CD4-positive, alpha-beta T cell treated with Interleukin-6 for 4 hours (primary cell): ENCODE measurements around the gene ZNF232.
"Not testable (repeated sequence)": the region's sequence is repeated elsewhere in the genome, so short reads cannot be mapped to it uniquely, and the experiment has no call there.

Experiments
- DNase-seq: peaks from one replicate; pipeline ENCODE4 v3.0.0-alpha.2; 2020; ENCODE audit warnings: mixed read lengths

The ZNF232 gene

DNA sequence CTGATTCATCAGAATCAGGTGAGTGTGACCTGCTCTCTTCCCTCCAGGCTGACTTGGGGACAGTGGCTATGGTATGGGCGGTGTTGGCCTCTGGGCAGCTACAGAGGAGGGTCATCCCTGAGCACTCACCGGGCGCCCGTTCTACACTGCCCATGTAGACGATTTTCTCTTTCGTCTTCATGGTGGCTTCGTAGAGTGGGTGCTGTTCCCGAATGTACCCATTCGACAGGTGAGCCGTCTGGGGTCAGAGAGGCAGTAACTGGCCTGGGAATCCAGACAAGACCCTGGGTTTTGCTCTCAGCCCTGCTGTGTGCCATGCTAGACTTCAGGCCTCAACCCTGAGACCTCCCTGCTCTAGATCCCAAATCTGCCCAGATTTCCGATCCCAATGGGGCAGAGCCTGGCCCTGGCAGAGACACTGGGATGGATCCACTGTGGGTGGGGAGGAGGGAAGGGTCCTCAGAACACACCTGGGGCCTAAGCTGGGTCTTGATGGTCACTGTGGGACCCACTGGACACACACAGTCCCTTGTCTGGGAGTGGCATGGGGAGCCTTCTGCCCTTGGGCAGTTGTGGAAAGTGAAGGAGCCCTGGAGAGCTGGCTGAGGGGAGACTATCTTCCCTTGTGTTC lies 17.3 kb upstream of the ZNF232 start:
- DNase-seq = no peak

GRCh38 chr17:5128387-5128786 lies 16.7 kb upstream of the ZNF232 start:
- DNase-seq = not testable (repeated sequence)

DNA sequence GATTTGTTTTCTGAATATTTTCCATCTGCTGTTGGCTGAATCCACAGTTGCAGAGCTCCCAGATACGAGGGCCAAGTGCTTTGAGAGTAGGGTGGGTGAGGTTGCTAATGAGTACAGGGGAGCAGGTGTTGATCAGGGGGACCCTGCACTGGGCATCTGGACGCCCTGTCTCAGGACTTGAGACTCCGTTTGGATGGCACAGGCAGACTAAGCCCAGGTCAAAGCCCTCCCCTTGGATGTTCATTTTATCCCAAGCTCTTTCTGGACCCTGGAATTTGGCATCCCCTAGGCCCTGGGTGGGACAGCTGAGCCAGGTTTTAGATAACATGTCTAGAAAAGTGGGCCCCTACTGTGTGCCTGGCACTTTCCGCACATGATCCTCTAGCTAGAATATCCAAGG lies 16.2 kb upstream of the ZNF232 start:
- DNase-seq = no peak

DNA sequence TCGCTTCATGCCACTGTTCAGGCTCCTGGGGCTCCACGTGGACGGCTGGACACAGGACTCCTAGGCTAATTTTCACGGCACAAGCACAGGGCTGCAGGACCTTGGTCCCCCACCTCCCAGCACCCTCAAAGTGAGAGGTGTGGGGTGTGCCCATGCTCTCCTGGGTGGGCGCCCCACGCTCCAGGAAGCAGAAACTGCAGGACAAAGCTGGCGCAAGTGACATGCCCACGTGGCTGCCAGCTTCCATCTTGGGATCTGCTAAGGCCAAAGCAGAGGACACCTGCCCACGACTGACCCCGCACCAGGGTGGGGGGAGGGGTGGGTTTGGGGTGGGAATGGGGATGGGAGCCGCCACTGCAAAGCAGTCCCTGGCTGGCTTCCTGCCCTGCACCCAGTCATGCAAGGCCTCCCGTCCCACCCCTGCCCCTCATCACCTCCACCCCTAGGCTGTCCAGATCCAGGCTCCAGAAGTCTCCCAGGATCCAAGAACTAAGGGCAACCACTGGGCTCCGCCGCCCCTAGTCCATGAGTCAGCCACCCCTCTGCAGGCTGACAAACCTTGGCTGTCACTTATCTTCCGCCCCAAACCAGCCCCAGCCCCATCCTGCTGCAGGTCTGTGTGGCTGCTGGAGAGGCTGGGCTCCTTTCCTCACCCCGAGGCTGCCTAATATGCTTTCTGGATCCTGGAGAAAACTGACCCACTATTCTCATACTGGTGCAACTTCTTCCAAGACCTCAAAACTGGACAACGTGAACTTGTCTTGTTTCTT lies 15.2 kb upstream of the ZNF232 start:
- DNase-seq = no peak

DNA sequence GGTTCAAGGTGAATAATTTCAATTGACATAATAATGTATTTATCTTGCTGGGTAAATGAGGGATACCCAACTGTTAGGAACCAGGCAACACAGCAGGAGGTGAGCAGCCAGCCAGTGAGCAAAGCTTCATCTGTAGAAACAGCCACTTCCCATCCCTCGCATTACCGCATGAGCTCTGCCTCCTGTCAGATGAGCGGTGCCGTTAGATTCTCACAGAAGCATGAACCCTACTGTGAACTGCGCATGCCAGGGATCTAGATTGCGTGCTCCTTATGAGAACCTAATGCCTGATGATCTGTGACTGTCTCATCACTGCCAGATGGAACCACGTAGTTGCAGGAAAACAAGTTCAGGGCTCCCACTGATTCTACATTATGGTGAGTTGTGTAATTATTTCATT lies 13.2 kb upstream of the ZNF232 start:
- not testable (repeated sequence) for DNase-seq

DNA sequence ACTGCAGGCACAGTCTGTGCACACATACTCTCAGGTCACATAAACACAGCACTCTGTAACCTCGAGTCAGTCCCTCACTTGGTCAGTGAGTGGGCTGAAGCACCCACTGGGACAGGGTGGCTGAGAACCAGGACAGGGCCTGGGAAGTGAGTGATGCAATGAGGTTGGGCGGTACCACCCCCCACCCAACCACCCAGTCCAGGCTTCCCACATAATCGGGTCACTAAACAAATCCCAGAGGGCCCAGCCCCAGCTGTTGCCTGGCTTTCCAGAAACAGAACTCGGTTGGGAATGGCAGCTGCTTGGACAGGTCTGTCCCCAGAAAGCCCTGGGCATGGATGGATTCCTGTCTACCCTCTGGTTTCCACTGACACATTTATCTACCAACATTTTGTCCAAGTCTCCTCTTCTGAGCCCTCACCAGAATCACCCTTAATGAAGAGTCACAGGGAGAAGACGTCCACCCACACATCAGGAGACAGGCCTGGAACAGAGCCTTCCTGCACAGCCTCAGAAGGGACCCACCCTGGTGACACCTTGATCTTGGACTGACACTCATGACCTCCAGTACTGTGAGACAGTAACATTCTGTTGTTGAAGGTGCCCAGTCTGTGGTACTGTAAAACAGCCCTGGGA lies 12.6 kb upstream of the ZNF232 start:
- DNase-seq = not testable (repeated sequence)

DNA sequence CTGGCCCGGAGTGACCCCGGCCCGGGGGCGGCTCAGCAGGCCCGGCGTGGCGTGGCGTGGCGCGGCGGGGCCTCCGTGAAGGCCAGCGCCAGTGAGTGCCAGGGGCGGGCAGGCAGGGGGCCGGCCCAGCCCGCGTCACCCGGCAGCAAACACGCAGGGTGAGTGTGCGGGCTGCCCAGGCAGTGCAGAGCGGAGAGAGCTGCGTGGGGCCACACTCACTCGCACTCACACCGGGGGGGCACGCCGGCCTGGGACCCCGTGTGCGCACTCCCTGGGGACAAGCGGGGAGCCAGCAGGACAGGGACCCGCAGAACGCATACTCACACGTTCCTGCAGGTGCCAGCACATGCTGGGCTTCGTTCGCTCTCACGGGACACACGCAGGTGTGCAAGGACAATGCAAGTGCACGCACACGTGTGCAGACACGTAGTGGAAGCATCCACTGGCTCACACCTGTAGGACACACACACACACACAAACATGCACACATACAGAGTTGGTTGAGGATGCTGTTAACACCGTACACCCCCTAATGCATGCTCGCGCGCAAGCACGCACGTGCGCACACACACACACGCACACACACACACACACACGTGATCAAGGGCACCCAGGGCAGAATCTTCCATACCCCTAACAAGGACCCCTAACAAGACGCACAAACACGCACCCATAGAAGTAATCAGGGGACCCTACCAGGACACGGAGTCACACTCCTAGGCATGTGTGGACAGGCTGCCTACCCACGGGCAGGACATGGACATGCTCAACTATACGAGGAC lies 11.9 kb upstream of the ZNF232 start:
- DNase-seq = no peak

DNA sequence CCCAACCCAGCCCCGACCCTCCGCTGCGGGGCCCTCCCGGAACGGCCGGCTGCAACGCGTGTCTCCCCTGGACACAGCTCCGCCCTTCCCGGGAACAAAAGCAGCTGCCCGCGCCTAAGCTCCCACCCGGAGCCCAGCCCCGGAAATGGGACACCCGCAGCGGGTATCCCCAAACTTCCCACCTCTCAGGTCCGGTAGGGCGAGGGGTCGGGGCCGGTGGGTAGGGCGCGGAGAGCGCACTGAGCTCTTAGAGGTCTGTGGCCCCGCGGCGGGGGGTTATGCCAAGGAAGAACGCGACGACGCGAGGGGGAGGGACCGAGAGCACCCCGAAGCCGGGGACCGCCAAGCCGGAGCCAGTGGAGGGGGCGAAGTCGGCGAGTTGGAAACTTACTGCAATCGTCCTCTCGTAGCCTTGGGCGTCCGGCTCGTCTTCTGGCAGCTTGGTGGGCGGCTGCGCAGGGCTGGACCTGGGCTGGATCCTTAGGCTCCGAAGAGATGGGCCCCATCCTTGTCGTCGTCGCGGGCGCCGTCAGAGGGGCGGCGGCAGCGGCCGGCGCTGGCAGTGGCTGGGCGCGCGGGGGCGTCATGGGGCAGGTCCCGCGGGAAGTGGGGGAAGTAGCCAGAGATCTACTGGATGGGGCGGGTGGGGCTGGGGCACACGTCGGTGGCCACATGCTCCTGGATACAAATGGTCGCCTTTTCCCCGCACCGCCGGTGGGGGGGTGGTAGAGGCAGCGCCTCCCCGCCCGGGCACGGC lies 11.1 kb upstream of the ZNF232 start:
- DNase-seq = no peak

DNA sequence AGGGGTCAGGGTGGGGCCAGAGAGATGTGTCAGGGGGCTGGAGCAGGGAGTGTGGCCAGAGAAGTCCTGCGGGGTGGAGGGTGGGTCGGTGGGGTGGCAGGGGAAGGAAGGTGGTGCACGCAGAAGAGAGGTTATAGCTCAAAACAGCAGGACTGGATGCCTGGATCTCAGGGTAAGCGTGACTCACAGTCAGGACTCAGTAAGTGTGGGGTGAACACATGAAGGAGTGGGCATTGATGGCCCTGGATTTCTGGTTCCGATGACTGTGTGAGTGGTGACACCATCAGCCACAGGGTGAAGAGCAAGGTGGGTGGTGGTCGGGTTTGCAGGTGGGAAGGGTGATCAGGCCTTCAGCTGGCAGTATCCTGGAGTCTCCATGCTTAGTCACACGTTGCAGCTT lies 10.4 kb upstream of the ZNF232 start:
- DNase-seq = not testable (repeated sequence)

DNA sequence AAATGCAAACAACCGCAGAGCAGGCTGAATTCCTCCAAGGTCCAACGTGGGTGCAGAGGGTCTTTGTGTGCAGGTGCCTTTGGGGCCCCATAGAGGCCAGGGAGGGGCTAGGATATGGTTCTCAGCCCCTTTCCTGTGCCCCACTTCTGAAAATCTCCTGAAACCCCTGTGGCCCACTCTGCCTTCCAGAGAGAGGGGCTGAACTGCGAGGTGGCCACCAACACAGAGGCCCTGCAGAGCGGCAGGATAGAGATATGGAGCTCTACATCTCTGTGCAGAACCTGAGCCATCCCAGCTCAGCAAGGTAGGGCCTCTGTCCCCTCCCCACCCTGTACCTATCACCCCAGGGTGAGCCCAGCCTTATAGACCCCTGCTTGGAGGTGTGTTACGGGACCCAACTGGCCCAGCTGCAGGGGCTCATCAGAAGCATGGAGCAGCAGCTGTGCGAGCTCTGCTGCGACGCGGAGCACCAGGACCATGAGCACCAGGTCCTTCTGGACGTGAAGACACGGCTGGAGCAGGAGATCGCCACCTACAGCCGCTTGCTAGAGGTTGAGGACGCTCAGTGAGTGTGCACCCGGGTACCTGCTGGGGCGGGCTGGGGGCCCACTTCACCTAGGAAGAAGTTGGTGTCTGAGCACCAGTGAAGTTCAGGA lies 9.6 kb upstream of the ZNF232 start:
- DNase-seq = no peak

DNA sequence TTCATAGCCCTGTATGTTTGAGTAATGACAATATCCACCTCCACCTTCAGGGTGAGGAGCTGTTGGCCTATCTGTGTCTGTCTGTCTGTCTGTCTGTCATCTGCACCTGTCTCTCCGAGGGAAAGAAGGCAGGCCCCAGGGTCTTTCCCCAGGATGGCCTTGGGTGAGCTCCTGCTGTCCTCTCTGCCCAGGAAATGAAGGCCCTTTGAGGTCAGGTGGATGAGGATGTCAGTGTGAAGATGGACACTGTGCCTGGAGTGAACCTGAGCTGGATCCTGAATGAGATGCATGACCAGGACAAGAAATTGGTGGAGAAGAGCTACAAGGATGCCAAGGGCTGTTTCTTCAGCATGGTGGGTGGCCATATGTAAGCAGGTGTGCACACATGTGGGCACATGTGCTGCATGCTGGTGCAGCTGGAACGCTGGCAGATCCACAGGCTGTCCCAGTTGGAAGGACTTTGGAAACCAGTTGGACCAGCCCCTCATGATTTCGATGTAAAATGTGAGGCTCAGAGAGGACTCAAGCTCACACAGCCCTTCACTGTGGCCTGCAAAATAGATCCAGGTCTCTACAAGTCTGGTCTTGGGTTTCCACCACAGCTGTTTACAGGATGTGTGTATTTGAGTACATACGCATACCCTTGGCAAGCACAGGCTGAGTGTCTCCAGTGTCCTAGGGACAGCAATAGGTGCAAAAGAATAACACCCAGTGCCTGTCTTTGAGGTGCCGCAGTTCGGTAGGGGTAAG lies 8.9 kb upstream of the ZNF232 start:
- DNase-seq = not testable (repeated sequence)

GRCh38 chr17:5120036-5120435 lies 8.4 kb upstream of the ZNF232 start:
- no peak for DNase-seq

GRCh38 chr17:5118219-5118618 lies 6.5 kb upstream of the ZNF232 start:
- DNase-seq = no peak

- DNase-seq = no peak
Measured at GRCh38 chr17:5115673-5116651, 4.3 kb upstream of the ZNF232 start, which contains the start of gene USP6. USP6 (plus strand) TSS chr17:5116032; CDS start chr17:5130368, 14,336 bp downstream.

- DNase-seq = no peak
Measured at GRCh38 chr17:5110816-5111215, 862 bp downstream of the ZNF232 start.

- DNase-seq = no peak
Measured at GRCh38 chr17:5100832-5101231, 10.8 kb downstream of the ZNF232 start.

DNA sequence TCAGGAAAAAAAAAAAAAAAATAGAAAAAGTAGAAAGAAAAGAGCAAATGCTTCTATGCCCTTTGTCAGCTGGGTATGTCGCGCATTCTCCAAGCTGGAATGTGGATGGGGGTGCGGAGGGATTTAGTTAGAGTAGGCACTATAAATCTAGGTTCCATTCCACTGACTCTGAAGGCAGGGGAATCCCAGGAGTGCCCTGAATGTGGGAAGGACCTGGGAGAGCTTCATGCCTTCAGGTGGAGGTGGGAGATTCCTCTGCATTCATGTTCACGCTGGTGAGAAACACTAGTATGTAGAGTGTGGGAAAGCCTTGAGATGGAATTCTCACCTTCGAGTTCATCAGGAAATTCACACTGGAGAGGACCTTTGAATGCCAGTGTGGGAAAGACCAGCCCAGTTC lies 12.4 kb downstream of the ZNF232 start:
- no peak for DNase-seq

- peak; percentile 57 for DNase-seq
Measured at GRCh38 chr17:5097101-5097834, 14.4 kb downstream of the ZNF232 start.

DNA sequence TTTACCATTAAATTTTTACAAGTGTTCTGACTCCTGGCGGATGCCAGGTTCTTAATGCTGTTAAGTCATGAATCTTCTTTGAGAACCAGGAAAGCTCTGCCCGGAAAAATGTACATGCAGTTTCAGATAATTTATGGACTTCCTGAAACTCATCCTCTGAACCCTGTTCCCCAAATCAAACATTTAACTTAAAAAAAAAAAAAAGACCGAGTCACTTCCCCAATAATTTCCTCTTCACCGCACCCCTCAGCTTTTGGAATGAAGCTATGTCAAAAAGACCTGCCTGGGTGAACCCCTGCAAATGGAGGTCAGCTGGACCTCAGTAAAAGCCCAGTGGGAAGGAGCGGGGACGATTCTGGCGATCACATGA lies 15.0 kb downstream of the ZNF232 start:
- no peak for DNase-seq
